H1 (cell line): ENCODE results near the gene POFUT2.

Experiments
- CTCF ChIP-seq, 3 experiments: IDR thresholded peaks; 1 replicate in 2 of 3; 2 replicates in 1 of 3; pipeline versions ENCODE4 v1.5.1 to v1.6.1; 2011; ENCODE audit warnings: low read length in 3 of 3, mild to moderate bottlenecking in 3 of 3, inconsistent platforms in 2 of 3, low read depth in 1 of 3, moderate library complexity in 1 of 3; ENCODE audit not compliant: insufficient read depth in 1 of 3; ENCODE audit errors: control extremely low read depth in 1 of 3
- EP300 ChIP-seq, 2 experiments: IDR thresholded peaks; 1 replicate in 1 of 2; 2 replicates in 1 of 2; pipeline ENCODE4 v1.6.1; 2011 to 2012; ENCODE audit warnings: low read depth in 2 of 2, low read length in 2 of 2, mild to moderate bottlenecking in 2 of 2, borderline replicate concordance in 1 of 2, inconsistent platforms in 1 of 2, moderate library complexity in 1 of 2
- ZNF274 ChIP-seq: IDR thresholded peaks from 2 replicates; pipeline ENCODE4 v1.7.0; 2012; ENCODE audit warnings: low read length, borderline replicate concordance; ENCODE audit errors: extremely low read depth

GRCh38 chr21:45263534-45263933, 24.2 kb downstream of the POFUT2 start:
- TF ChIP-seq CTCF (IDR thresholded peaks at IDR 0.05; ENCODE audit: control extremely low read depth in 1 of 3, insufficient read depth in 1 of 3, low read depth in 1 of 3, low read length in 3 of 3) = no peak
- no peak for TF ChIP-seq ZNF274
- TF ChIP-seq EP300 (IDR thresholded peaks at IDR 0.05; ENCODE audit: borderline replicate concordance in 1 of 2, low read depth in 2 of 2, low read length in 2 of 2) = no peak
